Lung (tissue), 12 donors: ENCODE data around the gene HDAC10. TPM values are rescaled to one million over a fixed set of nuclear protein-coding genes. Genes with fewer than 3 reads are reported as not detected.
"Not testable (repeated sequence)": the region's sequence is repeated elsewhere in the genome, so short reads cannot be mapped to it uniquely, and the experiment has no call there.

Source experiments
- ATAC-seq: fragments of 200-7000 bp; cut with Tn5 transposase; one replicate; pipeline ENCODE4 v1.9.1; 2020; ENCODE audit warnings: moderate number of reproducible peaks; ENCODE audit not compliant: insufficient read depth, low FRiP score
- DNase-seq, 3 donors: peaks; one replicate each; pipeline ENCODE4 v3.0.0-alpha.2; 2013 to 2017
- H3K27ac ChIP-seq, 2 donors: one replicate each; pipeline ENCODE4 v1.5.1; 2013; ENCODE audit warnings: mild to moderate bottlenecking in 2 of 2, moderate library complexity in 2 of 2, control low read depth in 1 of 2, inconsistent platforms in 1 of 2, low read depth in 1 of 2, low read length in 1 of 2
- H3K27me3 ChIP-seq, 3 donors: one replicate each; pipeline ENCODE4 v1.5.1; 2013; ENCODE audit warnings: low read length in 2 of 3; ENCODE audit not compliant: control insufficient read depth in 3 of 3, insufficient read depth in 3 of 3
- H3K36me3 ChIP-seq, 4 donors: one replicate each; pipeline ENCODE4 v1.5.1; 2013; ENCODE audit warnings: low read length in 4 of 4, mild to moderate bottlenecking in 1 of 4, moderate library complexity in 1 of 4; ENCODE audit not compliant: control insufficient read depth in 4 of 4, insufficient read depth in 4 of 4
- H3K4me1 ChIP-seq, 5 donors: one replicate each; pipeline ENCODE4 v1.5.1; 2013; ENCODE audit warnings: low read length in 5 of 5, mild to moderate bottlenecking in 2 of 5, moderate library complexity in 1 of 5; ENCODE audit not compliant: control insufficient read depth in 5 of 5, insufficient read depth in 5 of 5
- H3K4me3 ChIP-seq: one replicate; pipeline ENCODE4 v1.5.1; 2013; ENCODE audit warnings: mild to moderate bottlenecking, control low read depth, moderate library complexity
- H3K9ac ChIP-seq, 2 donors: one replicate each; pipeline ENCODE4 v1.5.1; 2013; ENCODE audit warnings: low read length in 2 of 2, control low read depth in 1 of 2; ENCODE audit not compliant: insufficient read depth in 1 of 2
- H3K9me3 ChIP-seq, 4 donors: one replicate each; pipeline ENCODE4 v1.5.1; 2013; ENCODE audit warnings: low read length in 3 of 4, mild to moderate bottlenecking in 1 of 4, moderate library complexity in 1 of 4; ENCODE audit not compliant: control insufficient read depth in 4 of 4, insufficient read depth in 3 of 4
- WGBS, 2 donors: extraction: QIAGEN DNeasy Blood & Tissue Kit; methylation state at CpG; one replicate each; pipeline ENCODE4 v1.1.7; 2013; 5-methylcytosine and 5-hydroxymethylcytosine counted together
- polyA plus RNA-seq, 2 donors: library from polyadenylated mRNA; stranded (reverse); fragments of 200-250 nt; gene quantifications; one replicate each; pipeline ENCODE4 v1.2.1, GENCODE V29; 2013
- total RNA-seq, 2 donors: library from RNA; depleted of rRNA in 1 of 2; stranded (reverse); fragments of >200 nt in 1 of 2; gene quantifications; one replicate each; pipeline ENCODE4 v1.2.1, GENCODE V29; 2014 to 2021
- TF ChIP-seq, protein P1 (sequence below): IDR thresholded peaks from 2 replicates; pipeline ENCODE4 v1.5.1; 2012; ENCODE audit warnings: mild to moderate bottlenecking; ENCODE audit errors: control extremely low read depth, extremely low read depth
- donor health status: control.
- donor health status: control.
- donor health status: Bipolar disorder and iron deficiency.
- donor health status: healthy.
- donor health status: DM: yes; HTN: yes; CAD: no.

The HDAC10 gene
- total and polyA plus RNA-seq, 4 donors: 32.2 to 53.7 (median 36.3) TPM

DNA sequence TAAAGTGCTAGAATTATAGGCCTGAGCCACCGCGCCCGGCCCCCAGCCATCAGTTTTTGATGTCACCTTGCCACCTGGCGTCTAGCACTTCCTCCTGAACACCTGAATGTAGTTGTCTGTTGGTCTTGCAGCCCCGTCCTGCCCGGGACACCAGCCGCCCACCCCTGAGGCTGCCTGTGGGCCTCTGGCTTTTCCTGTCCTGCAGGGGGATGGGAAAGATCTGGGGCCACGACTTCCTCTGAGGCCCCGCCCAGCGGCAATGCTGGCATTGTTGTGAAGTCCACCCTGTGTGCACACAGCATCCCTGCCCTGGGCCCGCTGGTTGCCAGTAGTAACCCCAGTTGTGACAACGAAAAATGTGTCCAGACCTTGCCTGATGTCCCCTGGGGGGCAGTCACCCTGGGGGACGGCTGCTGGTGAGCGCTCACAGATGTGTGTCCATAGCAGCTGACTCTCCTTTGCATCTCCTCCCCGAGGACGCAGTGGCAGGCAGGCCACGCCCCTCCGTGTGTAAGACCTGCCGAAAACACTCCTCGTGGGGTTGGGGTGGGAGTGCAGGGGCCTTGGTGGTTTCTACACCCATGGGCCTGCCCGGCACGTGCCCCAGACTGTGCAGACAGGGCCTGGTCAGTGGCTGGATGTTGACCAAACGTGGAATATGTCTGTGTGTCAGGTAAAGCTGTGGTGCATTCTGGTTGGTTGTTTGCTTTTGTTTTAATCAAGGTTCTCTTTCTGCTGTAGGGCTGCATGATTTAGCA, 43.5 kb downstream of the HDAC10 start:
- no peak overlapping the region for H3K27ac ChIP-seq
- TF ChIP-seq, protein P1, sequence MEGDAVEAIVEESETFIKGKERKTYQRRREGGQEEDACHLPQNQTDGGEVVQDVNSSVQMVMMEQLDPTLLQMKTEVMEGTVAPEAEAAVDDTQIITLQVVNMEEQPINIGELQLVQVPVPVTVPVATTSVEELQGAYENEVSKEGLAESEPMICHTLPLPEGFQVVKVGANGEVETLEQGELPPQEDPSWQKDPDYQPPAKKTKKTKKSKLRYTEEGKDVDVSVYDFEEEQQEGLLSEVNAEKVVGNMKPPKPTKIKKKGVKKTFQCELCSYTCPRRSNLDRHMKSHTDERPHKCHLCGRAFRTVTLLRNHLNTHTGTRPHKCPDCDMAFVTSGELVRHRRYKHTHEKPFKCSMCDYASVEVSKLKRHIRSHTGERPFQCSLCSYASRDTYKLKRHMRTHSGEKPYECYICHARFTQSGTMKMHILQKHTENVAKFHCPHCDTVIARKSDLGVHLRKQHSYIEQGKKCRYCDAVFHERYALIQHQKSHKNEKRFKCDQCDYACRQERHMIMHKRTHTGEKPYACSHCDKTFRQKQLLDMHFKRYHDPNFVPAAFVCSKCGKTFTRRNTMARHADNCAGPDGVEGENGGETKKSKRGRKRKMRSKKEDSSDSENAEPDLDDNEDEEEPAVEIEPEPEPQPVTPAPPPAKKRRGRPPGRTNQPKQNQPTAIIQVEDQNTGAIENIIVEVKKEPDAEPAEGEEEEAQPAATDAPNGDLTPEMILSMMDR: no peak
- H3K36me3 ChIP-seq: peaks cover 7 to 51% (median 35%) of the 10 kb centered on the region in 4 donors
- ATAC-seq (no peak), DNase-seq (peak in 1 of 3 donors; percentile 27)
- H3K4me3 ChIP-seq: no peak overlapping the region
- H3K9me3 ChIP-seq: no peaks in the 10 kb centered on the region
- peaks cover 0 to 2% (median 0%) of the 10 kb centered on the region in 5 donors for H3K4me1 ChIP-seq
- no peak overlapping the region for H3K9ac ChIP-seq
- H3K27me3 ChIP-seq: no peaks in the 10 kb centered on the region
- WGBS, 2 donors: 48 to 67% methylated on average over 23 of the region's 23 CpGs

DNA sequence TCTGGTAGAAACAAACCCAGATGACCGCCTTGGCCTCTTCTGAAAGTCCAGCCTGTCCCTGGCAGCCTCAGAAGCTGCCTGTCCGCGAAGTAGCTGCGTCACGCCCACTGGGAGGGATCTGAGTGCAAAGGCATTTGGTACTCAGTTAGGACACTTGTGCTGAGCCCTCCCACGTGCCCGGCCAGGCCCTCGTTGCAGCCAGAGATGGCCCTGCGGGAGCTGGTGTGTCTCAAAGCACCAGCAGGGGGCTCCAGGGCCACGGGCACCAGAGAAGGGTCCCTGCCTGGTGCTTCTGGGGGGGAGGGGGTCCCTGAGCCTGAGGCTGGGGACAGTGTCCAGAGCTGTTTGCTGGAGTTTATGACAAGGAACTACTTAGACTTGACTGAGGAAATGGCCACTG, 44.5 kb downstream of the HDAC10 start:
- DNase-seq: peak in 1 of 3 donors; percentile 40

DNA sequence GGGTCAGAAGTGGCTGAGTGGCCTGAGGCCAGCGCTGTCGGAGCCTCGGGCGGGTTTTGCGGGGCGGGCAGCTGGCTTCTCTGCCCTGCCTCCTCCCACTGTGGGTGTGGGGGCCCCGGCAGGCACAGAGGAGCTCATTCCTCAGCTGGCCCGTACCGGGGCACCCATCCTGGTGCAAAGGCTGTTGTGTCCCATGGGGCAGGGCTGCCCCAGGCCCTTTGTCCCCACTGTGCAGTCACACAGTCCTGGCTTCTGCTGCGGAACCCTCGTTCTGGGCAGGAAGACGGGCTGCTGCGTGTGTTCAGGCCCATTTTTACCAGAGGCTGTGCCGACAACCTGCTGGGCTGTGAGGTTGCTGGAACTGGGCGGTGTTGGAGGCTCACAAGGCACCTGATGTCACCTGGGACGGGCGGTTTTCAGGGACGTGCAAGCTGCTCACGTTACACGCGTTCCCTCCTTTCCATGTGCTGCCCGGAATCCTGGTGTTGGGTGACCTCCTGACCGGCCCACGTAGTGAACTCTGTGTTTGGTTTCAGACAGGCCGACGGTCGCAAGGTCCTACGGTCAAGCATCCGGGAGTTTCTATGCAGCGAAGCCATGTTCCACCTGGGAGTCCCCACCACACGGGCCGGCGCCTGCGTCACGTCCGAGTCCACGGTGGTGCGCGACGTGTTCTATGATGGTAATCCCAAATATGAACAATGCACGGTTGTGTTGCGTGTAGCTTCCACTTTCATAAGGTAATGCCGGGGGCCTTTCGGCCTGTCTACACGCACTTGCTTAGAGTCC, 45.1 kb downstream of the HDAC10 start:
- H3K27ac ChIP-seq: no peak overlapping the region
- TF ChIP-seq, protein P1: no peak
- H3K9ac ChIP-seq: no peak overlapping the region
- DNase-seq (no peak), ATAC-seq (no peak)
- H3K36me3 ChIP-seq: peaks cover 4 to 44% (median 26%) of the 10 kb centered on the region in 4 donors
- H3K9me3 ChIP-seq: no peaks in the 10 kb centered on the region
- WGBS, 2 donors: 95 to 96% methylated on average over 45 of the region's 45 CpGs
- no peaks in the 10 kb centered on the region for H3K27me3 ChIP-seq
- H3K4me1 ChIP-seq: peaks cover 0 to 11% (median 0%) of the 10 kb centered on the region in 5 donors
- H3K4me3 ChIP-seq: no peak overlapping the region

More for the DNA sequence above, 44.5 kb downstream of the HDAC10 start:
- Histone ChIP-seq H3K9me3 (no peaks in the 10 kb centered on the region), H3K4me3 (no peak overlapping the region), H3K27me3 (no peaks in the 10 kb centered on the region), H3K27ac (no peak overlapping the region), H3K4me1 (peaks cover 0 to 11% (median 0%) of the 10 kb centered on the region in 5 donors), H3K36me3 (peaks cover 7 to 48% (median 29%) of the 10 kb centered on the region in 4 donors), H3K9ac (no peak overlapping the region)
- 54 to 57% methylated on average over 10 of the region's 10 CpGs for WGBS, 2 donors
- TF ChIP-seq, protein P1: no peak
- no peak for ATAC-seq

DNA sequence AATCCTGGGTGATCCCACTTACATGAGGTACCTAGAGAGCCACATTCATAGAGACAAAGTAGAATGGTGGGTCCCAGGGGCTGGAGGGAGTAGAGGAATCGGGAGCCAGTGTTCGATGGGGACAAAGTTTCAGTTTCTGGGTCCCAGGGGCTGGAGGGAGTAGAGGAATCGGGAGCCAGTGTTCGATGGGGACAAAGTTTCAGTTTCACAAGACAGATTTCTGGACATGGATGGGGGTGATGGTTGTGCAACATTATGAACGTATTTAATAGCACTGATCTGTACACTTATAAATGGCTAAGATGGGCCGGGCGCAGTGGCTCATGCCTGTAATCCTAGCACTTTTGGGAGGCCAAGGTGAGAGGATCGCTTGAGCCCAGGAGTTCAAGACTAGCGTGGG, 46.1 kb downstream of the HDAC10 start:
- DNase-seq, H3K9ac ChIP-seq, ATAC-seq, H3K27ac ChIP-seq, H3K4me3 ChIP-seq, H3K27me3 ChIP-seq, H3K9me3 ChIP-seq: not testable (repeated sequence)
- 79 to 84% methylated on average over 9 of the region's 9 CpGs for WGBS, 2 donors
- peaks cover 0 to 12% (median 0%) of the 10 kb centered on the region in 5 donors for H3K4me1 ChIP-seq
- H3K36me3 ChIP-seq: peaks cover 3 to 34% (median 18%) of the 10 kb centered on the region in 4 donors
